ENCODE data around the gene PLA2G4C. TPM values are rescaled to one million over a fixed set of nuclear protein-coding genes. Genes with fewer than 3 reads are reported as not detected.

Gene PLA2G4C
- polyA plus RNA-seq, 2 of the 4 experiments (the other 2 are of a cell fraction): 1.4 to 2.1 TPM

- ATAC-seq (peak in 1 of 2 experiments; percentile 31; a peak in 1 of 6 replicates), FAIRE-seq (no peak), DNase-seq (ENCODE audit: low read depth in 1 of 2, low spot score in 1 of 2) (no peak)
- no peak overlapping the region for H3K4me2 ChIP-seq
- WGBS (ENCODE audit: missing lambda C conversion rate): 31% methylated on average over 2 of the region's 2 CpGs
- peaks cover 35% of the 10 kb centered on the region for H3K9me3 ChIP-seq
- TF ChIP-seq SREBF2 (IDR thresholded peaks at IDR 0.05): no peak
- TF ChIP-seq NPAS2 (CRISPR knock-in tag; IDR thresholded peaks at IDR 0.05; ENCODE audit: borderline replicate concordance): no peak
- TF ChIP-seq FOSB (CRISPR knock-in tag; IDR thresholded peaks at IDR 0.05): no peak
- peak; percentile 47 for TF ChIP-seq ZFP36 (IDR thresholded peaks at IDR 0.05; ENCODE audit: borderline replicate concordance, partially characterized antibody)
- no peak for TF ChIP-seq ATOH8 (CRISPR knock-in tag; IDR thresholded peaks at IDR 0.05; ENCODE audit: low read depth)
- no peak for TF ChIP-seq RFX5 (IDR thresholded peaks at IDR 0.05)
- no peak for TF ChIP-seq HES2 (IDR thresholded peaks at IDR 0.05)
- H3K4me1 ChIP-seq: no peaks in the 10 kb centered on the region
- CTCF ChIA-PET: interaction anchor here (1.2 kb wide), 1 partner anchor 78 kb away, joined by 4 read pairs; no protein-coding TSS in a partner anchor
- no peak overlapping the region for H3K27ac ChIP-seq
- POLR2A ChIA-PET: no interaction called here
- H3K4me3 ChIP-seq: no peak overlapping the region
These were observed 68.6 kb downstream of the PLA2G4C start for GRCh38 chr19:48041877-48042580.

- ChIA-PET CTCF (no interaction called here), POLR2A (no interaction called here)
- Histone ChIP-seq H3K4me2 (no peak overlapping the region), H3K4me3 (no peak overlapping the region), H3K9me3 (peaks cover 23% of the 10 kb centered on the region), H3K27ac (no peak overlapping the region), H3K4me1 (no peaks in the 10 kb centered on the region)
- 3% methylated on average over 2 of the region's 2 CpGs for WGBS (ENCODE audit: missing lambda C conversion rate)
- FAIRE-seq (peak; percentile 63), DNase-seq (ENCODE audit: low read depth in 1 of 2, low spot score in 1 of 2) (no peak), ATAC-seq (no peak)
- TF ChIP-seq E2F6 (IDR thresholded peaks at IDR 0.05; ENCODE audit: borderline replicate concordance, low read depth) (no peak), SREBF2 (IDR thresholded peaks at IDR 0.05) (no peak), PBX3 (IDR thresholded peaks at IDR 0.05) (no peak), ATOH8 (CRISPR knock-in tag; IDR thresholded peaks at IDR 0.05; ENCODE audit: low read depth) (no peak), CBX2 (IDR thresholded peaks at IDR 0.05; ENCODE audit: borderline replicate concordance, low read depth) (no peak), NPAS2 (CRISPR knock-in tag; IDR thresholded peaks at IDR 0.05; ENCODE audit: borderline replicate concordance) (no peak), RCOR1 (IDR thresholded peaks at IDR 0.05; ENCODE audit: low read depth, low read length) (no peak), KDM1A (IDR thresholded peaks at IDR 0.05; ENCODE audit: low read depth) (no peak), CTCF (IDR thresholded peaks at IDR 0.05) (no peak), NFE2L2 (conservative IDR thresholded peaks at IDR 0.05; ENCODE audit: low read length) (no peak)
These were observed 73.9 kb downstream of the PLA2G4C start for GRCh38 chr19:48036765-48037164.

GRCh38 chr19:48033604-48034003 lies 77.0 kb downstream of the PLA2G4C start:
- POLR2A ChIA-PET: no interaction called here

More at GRCh38 chr19:48033604-48034003, 77.0 kb downstream of the PLA2G4C start:
- CTCF ChIA-PET: interaction anchor here (1.1 to 1.2 kb wide), 2 partner anchors 11 to 28 kb away, joined by 3 to 4 read pairs; no protein-coding TSS in a partner anchor
- Histone ChIP-seq H3K4me1 (no peaks in the 10 kb centered on the region), H3K9me3 (peaks cover 23% of the 10 kb centered on the region), H3K4me3 (no peak overlapping the region), H3K4me2 (no peak overlapping the region), H3K27ac (no peak overlapping the region)
- ATAC-seq: no peak
- WGBS (ENCODE audit: missing lambda C conversion rate): 22% methylated on average over 5 of the region's 5 CpGs
- no peak for FAIRE-seq
- TF ChIP-seq MAFK (IDR thresholded peaks at IDR 0.05; ENCODE audit: partially characterized antibody): peak; percentile 80
- TF ChIP-seq RAD21 (conservative IDR thresholded peaks at IDR 0.05 in 1 of 2, IDR thresholded peaks at IDR 0.05 in 1 of 2): no peak
- no peak for TF ChIP-seq HOXB13 (CRISPR knock-in tag; IDR thresholded peaks at IDR 0.05; ENCODE audit: low read depth)
- TF ChIP-seq ESRRA (IDR thresholded peaks at IDR 0.05; ENCODE audit: borderline replicate concordance, low read length): no peak
- TF ChIP-seq MAZ (IDR thresholded peaks at IDR 0.05; ENCODE audit: borderline replicate concordance, low read depth, low read length): no peak
- TF ChIP-seq E2F6 (IDR thresholded peaks at IDR 0.05; ENCODE audit: borderline replicate concordance, low read depth): no peak
- no peak for TF ChIP-seq FOXS1 (CRISPR knock-in tag; IDR thresholded peaks at IDR 0.05)
- TF ChIP-seq HOXB5 (CRISPR knock-in tag; IDR thresholded peaks at IDR 0.05): no peak
- no peak for TF ChIP-seq CHD4 (IDR thresholded peaks at IDR 0.05; ENCODE audit: borderline replicate concordance)
- no peak for DNase-seq (ENCODE audit: low read depth in 1 of 2, low spot score in 1 of 2)

Data from A549 (cell line).